Hypothalamus (tissue), 51 donors: ENCODE data around the gene G6PC3.
"Not testable (repeated sequence)": the region's sequence is repeated elsewhere in the genome, so short reads cannot be mapped to it uniquely, and the experiment has no call there.

Source experiments
- DNase-seq, 51 donors: peaks; one replicate each; lab custom pipeline; 2025; lab: John Stamatoyannopoulos, UW

The G6PC3 gene

GRCh38 chr17:44105483-44105882, 34.9 kb downstream of the G6PC3 start:
- DNase-seq: no peak

- DNase-seq: no peak
Observed at GRCh38 chr17:44105941-44106340, 35.4 kb downstream of the G6PC3 start.

- DNase-seq: no peak
Observed at GRCh38 chr17:44106801-44107200, 36.3 kb downstream of the G6PC3 start.

GRCh38 chr17:44108440-44109311, 38.1 kb downstream of the G6PC3 start:
- peak in 31 of 51 donors; percentile 15 to 84 (median 40) for DNase-seq

GRCh38 chr17:44109312-44109630, 38.7 kb downstream of the G6PC3 start:
- no peak for DNase-seq

- DNase-seq: peak in 1 of 51 donors; percentile 11
Observed at GRCh38 chr17:44110011-44110686, 39.6 kb downstream of the G6PC3 start.

- DNase-seq: peak; percentile 87 to 99 (median 97)
Observed at GRCh38 chr17:44110823-44111633, 40.5 kb downstream of the G6PC3 start.

GRCh38 chr17:44111777-44112176, 41.2 kb downstream of the G6PC3 start:
- DNase-seq: no peak

GRCh38 chr17:44112284-44113280, 42.0 kb downstream of the G6PC3 start:
- peak in 1 of 51 donors; percentile 10 for DNase-seq

GRCh38 chr17:44113382-44113781, 42.8 kb downstream of the G6PC3 start:
- DNase-seq: no peak

- peak in 23 of 51 donors; percentile 22 to 71 (median 45) for DNase-seq
Observed at GRCh38 chr17:44113868-44114840, 43.6 kb downstream of the G6PC3 start.

GRCh38 chr17:44115585-44116415, 45.3 kb downstream of the G6PC3 start:
- peak in 17 of 51 donors; percentile 10 to 50 (median 25) for DNase-seq

- DNase-seq: no peak
Observed at GRCh38 chr17:44117351-44117750, 46.8 kb downstream of the G6PC3 start.

GRCh38 chr17:44118427-44119050, 48.0 kb downstream of the G6PC3 start:
- DNase-seq: no peak

- DNase-seq: no peak
Observed at GRCh38 chr17:44119062-44119461, 48.5 kb downstream of the G6PC3 start.

GRCh38 chr17:44119798-44120197, 49.3 kb downstream of the G6PC3 start:
- no peak for DNase-seq

- not testable (repeated sequence) for DNase-seq
Observed at GRCh38 chr17:44120281-44120680, 49.7 kb downstream of the G6PC3 start.
